Colonic mucosa (tissue), 4 donors: ENCODE data around the gene ARHGAP28. TPM values are rescaled to one million over a fixed set of nuclear protein-coding genes. Genes with fewer than 3 reads are reported as not detected.

ENCODE experiments used
- DNase-seq: peaks from one replicate; pipeline ENCODE4 v3.0.0-alpha.2; 2020
- H3K27ac ChIP-seq: fragments of 200-600 bp; one replicate; pipeline ENCODE4 v1.8.0; 2021
- H3K27me3 ChIP-seq: fragments of 200-600 bp; one replicate; pipeline ENCODE4 v1.8.0; 2021
- H3K36me3 ChIP-seq: fragments of 200-600 bp; one replicate; pipeline ENCODE4 v1.8.0; 2021
- H3K4me1 ChIP-seq: fragments of 200-600 bp; one replicate; pipeline ENCODE4 v1.8.0; 2021; ENCODE audit warnings: mild to moderate bottlenecking
- H3K4me3 ChIP-seq: fragments of 200-600 bp; one replicate; pipeline ENCODE4 v1.8.0; 2021
- H3K9ac ChIP-seq, 2 donors: one replicate each; pipeline ENCODE4 v1.7.0; 2013; ENCODE audit warnings: control low read depth in 2 of 2, low read depth in 2 of 2, low read length in 2 of 2
- H3K9me3 ChIP-seq: fragments of 200-600 bp; one replicate; pipeline ENCODE4 v1.8.0; 2021
- CTCF ChIP-seq: fragments of 200-600 bp; IDR thresholded peaks from one replicate; pipeline ENCODE4 v1.8.0; 2022; ENCODE audit warnings: antibody characterized with exemption, mild to moderate bottlenecking
- intact Hi-C: fragments of 100-400 bp; cut with DNase I; formaldehyde crosslinking; loops from one replicate; pipeline ENCODE4 v1.14.1; 2022
- total RNA-seq, 2 donors: library from RNA; stranded (reverse); fragmentation: NEBNext Ultra II Directional in 1 of 2; extraction: Animal tissue kit (Norgen Biotek cat#: 25700) in 1 of 2; gene quantifications; one replicate each; pipeline ENCODE4 v1.2.1, GENCODE V29; 2021
- donor health status: healthy.
- donor health status: DM: no; HTN: no; CAD: no.
- donor health status: DM: no; HTN: no; CAD: no.

The ARHGAP28 gene
- total RNA-seq, 2 donors from 2014 or later: 1.9 to 2.9 TPM

- Histone ChIP-seq H3K4me1 (no peaks in the 10 kb centered on the region), H3K27me3 (no peaks in the 10 kb centered on the region), H3K27ac (no peak overlapping the region), H3K36me3 (no peaks in the 10 kb centered on the region), H3K9me3 (no peaks in the 10 kb centered on the region), H3K4me3 (no peak overlapping the region), H3K9ac (no peak overlapping the region)
- DNase-seq: no peak
- no peak for TF ChIP-seq CTCF
- intact Hi-C loops: no loop called here
These were observed 45.7 kb downstream of the ARHGAP28 start for GRCh38 chr18:6775237-6775636.

- Histone ChIP-seq H3K36me3 (no peaks in the 10 kb centered on the region), H3K27me3 (no peaks in the 10 kb centered on the region), H3K4me1 (no peaks in the 10 kb centered on the region), H3K9ac (no peak overlapping the region), H3K27ac (no peak overlapping the region), H3K4me3 (no peak overlapping the region), H3K9me3 (no peaks in the 10 kb centered on the region)
- intact Hi-C loops: no loop called here
- no peak for TF ChIP-seq CTCF
- no peak for DNase-seq
These were observed 46.2 kb downstream of the ARHGAP28 start for GRCh38 chr18:6775702-6776101.

- Histone ChIP-seq H3K27ac (no peak overlapping the region), H3K36me3 (no peaks in the 10 kb centered on the region), H3K4me1 (no peaks in the 10 kb centered on the region), H3K9me3 (no peaks in the 10 kb centered on the region), H3K9ac (no peak overlapping the region), H3K4me3 (no peak overlapping the region), H3K27me3 (no peaks in the 10 kb centered on the region)
- intact Hi-C loops: no loop called here
- TF ChIP-seq CTCF: no peak
- DNase-seq: no peak
These were observed 46.7 kb downstream of the ARHGAP28 start for GRCh38 chr18:6776188-6776587.

GRCh38 chr18:6777509-6777908 lies 48.0 kb downstream of the ARHGAP28 start:
- no peak overlapping the region for H3K4me3 ChIP-seq
- no peaks in the 10 kb centered on the region for H3K4me1 ChIP-seq
- no peak overlapping the region for H3K9ac ChIP-seq
- DNase-seq: no peak
- no peak overlapping the region for H3K27ac ChIP-seq
- H3K27me3 ChIP-seq: no peaks in the 10 kb centered on the region
- intact Hi-C loops: no loop called here
- no peaks in the 10 kb centered on the region for H3K36me3 ChIP-seq
- no peaks in the 10 kb centered on the region for H3K9me3 ChIP-seq
- TF ChIP-seq CTCF: no peak

- Histone ChIP-seq H3K9me3 (no peaks in the 10 kb centered on the region), H3K4me1 (no peaks in the 10 kb centered on the region), H3K4me3 (no peak overlapping the region), H3K36me3 (no peaks in the 10 kb centered on the region), H3K9ac (no peak overlapping the region), H3K27ac (no peak overlapping the region), H3K27me3 (no peaks in the 10 kb centered on the region)
- intact Hi-C loops: no loop called here
- no peak for TF ChIP-seq CTCF
- DNase-seq: no peak
These were observed 49.1 kb downstream of the ARHGAP28 start for GRCh38 chr18:6778459-6779247.
